GM12865 (cell line): ENCODE results near the gene SMG7.
A peak's percentile ranks its signal among the peaks of the same experiment; 100 is the strongest.

Experiments used
- DNase-seq: peaks from one replicate; pipeline ENCODE4 v3.0.0; 2010; ENCODE audit warnings: low read depth
- H3K4me3 ChIP-seq: 2 replicates; pipeline ENCODE4 v1.5.1; 2011; ENCODE audit warnings: mild to moderate bottlenecking, low read depth, low read length, control low read depth
- TF ChIP-seq, protein P1 (sequence below): IDR thresholded peaks from 2 replicates; pipeline ENCODE4 v1.5.1; 2011; ENCODE audit warnings: low read length, control low read depth, low read depth, inconsistent platforms; ENCODE audit not compliant: insufficient read depth; ENCODE audit errors: missing control alignments

Gene SMG7

DNA sequence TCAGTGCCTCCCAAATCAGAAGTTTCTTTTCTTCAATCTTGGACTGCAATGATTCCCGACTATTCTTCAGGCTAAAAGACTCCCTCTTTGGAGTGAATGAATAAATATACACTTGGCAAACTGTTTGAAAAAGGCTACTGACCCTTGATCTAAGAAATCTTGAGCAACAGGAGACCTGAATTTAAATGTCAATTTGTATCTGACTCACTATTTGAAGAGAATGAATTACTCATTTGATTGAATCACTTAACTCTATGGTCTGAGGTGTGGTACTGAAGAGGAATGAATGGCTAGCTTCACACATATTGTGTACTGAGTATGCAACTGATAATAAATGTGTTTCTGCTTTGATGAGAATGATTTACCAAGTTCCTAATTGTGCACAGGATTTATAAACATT lies 4.6 kb upstream of the SMG7 start:
- TF ChIP-seq, protein P1, sequence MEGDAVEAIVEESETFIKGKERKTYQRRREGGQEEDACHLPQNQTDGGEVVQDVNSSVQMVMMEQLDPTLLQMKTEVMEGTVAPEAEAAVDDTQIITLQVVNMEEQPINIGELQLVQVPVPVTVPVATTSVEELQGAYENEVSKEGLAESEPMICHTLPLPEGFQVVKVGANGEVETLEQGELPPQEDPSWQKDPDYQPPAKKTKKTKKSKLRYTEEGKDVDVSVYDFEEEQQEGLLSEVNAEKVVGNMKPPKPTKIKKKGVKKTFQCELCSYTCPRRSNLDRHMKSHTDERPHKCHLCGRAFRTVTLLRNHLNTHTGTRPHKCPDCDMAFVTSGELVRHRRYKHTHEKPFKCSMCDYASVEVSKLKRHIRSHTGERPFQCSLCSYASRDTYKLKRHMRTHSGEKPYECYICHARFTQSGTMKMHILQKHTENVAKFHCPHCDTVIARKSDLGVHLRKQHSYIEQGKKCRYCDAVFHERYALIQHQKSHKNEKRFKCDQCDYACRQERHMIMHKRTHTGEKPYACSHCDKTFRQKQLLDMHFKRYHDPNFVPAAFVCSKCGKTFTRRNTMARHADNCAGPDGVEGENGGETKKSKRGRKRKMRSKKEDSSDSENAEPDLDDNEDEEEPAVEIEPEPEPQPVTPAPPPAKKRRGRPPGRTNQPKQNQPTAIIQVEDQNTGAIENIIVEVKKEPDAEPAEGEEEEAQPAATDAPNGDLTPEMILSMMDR, result no peak
- no peak for DNase-seq
- H3K4me3 ChIP-seq, result no peak overlapping the region

DNA sequence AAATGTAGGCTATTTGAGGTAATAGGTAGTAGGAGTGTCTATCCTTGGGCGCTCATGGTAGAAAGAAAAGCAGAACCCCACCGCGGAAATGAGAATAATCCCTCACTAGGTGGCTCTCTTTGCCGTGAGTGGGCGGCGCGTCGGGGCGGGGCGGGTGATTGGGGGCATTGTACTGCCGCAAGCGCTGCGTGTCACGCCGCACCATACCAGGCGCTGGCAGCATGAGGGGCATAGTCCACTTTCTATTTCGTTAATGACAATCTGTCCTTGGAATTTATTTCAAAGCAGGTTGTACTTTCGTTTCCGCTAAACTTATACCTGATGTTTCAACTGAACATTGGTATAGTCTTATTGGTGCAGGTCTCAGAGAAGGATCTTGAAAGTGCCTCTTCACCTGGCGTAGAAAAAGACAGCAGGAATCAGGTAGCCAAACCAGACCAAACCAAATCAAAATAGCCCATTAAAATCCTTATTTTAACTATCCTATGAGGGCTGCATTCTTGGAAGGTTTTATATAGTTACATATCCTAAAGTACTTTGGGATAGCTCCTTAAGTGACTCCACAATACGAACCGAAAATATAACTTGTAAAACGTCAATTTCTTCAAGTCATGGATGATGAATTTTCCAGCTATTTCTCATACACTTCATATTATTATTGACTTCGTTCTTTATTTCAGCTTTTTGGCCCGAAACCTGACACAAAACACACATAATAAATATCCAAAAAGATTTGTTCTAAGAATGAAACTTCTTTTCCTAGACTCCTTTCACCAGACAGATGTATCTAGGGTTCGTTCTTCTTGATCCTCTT lies 1.9 kb upstream of the SMG7 start:
- peak overlapping the region; percentile 76 for H3K4me3 ChIP-seq
- TF ChIP-seq, protein P1, result peak; percentile 52
- DNase-seq, result peak; percentile 93

DNA sequence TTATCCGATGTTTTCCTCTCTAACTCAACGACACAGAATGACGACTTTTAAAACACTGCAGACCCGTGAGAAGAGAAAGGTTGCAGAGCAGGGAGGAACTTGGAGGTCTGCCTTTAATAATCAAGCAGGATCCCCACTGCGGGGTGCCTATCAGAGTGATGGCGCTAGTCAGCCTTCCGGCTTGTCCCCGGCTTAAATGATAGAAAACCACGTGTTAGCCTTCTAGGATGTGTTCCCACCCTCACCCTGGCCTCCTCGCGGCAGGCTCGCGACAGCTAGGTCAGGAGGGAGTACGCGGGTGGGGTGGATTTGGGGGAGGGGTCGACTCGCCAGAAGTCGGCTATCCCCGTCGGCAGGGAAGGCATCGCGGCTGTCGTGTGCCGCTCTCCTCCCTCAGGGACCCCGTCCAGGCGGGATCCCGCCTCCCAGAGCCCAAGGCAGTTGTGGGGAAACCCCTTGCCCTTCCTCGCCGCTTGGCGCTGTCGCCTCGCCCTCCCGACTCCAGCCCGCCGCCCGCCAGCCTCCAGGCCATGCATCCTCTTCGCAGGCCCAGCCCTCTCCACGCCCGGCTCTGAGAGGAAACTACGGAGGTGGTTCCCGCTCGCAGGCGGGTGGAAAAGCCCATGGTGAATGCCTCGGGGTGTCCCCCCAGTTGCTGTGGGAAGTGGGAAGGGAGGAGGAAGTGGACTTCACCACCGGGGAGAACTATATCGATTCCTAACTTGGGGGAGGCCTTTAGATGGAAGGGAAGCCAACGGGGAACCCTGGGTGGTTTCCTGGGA lies 1.1 kb upstream of the SMG7 start:
- TF ChIP-seq, protein P1, result peak; percentile 5
- DNase-seq, result peak; percentile 91
- peak overlapping the region; percentile 76 for H3K4me3 ChIP-seq

DNA sequence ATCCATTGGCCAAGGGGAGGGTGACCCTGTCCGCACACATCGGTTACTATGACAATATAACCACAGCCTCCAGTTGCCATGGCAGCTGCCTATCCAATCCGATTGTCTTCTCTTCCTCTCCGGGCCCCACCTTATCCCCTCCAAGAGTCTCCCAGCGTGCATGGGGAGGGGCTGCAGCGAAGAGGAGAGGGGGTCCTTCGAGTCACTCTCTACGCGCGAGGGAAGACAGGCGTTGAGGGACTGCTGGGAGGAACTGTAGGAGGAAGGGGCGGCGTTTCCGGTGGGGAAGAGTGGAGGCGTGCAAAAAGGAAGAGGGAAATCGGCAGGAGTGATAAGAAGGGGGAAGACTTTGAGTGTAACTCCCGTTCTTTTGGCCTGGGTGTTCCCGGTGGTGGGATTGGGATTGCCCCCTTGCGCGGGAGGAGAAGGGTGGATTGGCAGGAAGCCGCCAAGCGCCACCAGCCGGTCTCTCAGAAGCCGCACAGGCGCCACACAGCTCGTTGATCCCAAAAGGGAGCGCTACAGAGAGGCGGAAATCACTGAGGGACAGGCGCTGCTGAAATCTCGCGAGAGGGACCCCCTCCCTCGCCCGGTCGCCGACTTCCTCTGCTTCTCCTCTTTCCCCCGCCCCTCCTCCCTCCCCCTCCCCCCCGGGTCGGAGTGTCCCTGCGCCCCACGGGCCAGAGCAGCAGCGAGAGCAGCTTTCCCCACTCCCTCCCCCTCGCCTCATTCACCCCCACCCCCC lies 384 bp upstream of the SMG7 start:
- peak overlapping the region; percentile 76 for H3K4me3 ChIP-seq
- TF ChIP-seq, protein P1, result no peak
- DNase-seq, result peak; percentile 98

DNA sequence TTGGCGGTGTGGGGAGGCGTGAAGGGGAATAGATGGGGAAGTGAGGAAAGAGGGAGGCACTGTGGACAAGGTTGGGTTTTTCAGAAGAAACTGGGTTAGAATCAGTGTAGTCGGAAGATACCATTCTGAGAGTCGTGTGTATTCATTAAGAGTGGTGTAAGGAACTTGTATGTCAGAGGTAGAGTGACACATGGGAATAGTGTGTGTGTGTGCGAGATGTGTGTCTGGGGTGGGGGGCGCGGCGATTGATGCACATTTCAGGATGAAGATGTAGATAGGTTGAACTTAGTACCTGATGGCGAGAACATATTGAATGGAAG lies 878 bp downstream of the SMG7 start:
- peak overlapping the region; percentile 76 for H3K4me3 ChIP-seq
- TF ChIP-seq, protein P1, result no peak
- DNase-seq, result no peak

DNA sequence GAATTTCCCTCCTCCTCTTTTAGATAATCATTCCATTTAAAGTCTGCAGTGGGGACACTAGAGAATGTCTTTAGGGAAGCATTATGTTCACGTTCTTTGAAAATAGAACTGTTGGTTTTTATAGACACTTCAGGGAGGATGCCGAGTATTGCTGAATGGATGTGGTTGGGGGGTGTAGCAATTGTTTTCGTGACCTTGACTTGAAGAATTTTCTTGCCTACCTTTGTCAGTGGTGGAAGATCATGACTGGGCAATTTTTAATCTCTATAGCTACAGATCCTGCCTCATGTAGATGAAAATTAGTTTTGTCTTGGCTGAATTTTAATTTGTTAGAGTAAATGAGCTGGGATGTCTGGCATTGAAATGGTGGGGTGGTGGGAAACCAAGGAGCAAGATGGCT lies 3.8 kb downstream of the SMG7 start:
- TF ChIP-seq, protein P1, result no peak
- H3K4me3 ChIP-seq, result no peak overlapping the region
- no peak for DNase-seq
